H9 (cell line): Measurements from ENCODE around the gene PFN3. TPM values are rescaled to one million over a fixed set of nuclear protein-coding genes. Genes with fewer than 3 reads are reported as not detected.

Experiments
- DNase-seq: peaks from one replicate; pipeline ENCODE4 v3.0.0-alpha.2; 2017
- H2AFZ ChIP-seq: one replicate; pipeline ENCODE4 v1.6.1; 2013; ENCODE audit warnings: mild to moderate bottlenecking, low read length, control low read depth, moderate library complexity
- H2AK5ac ChIP-seq: 2 replicates; pipeline ENCODE4 v1.6.1; 2013; ENCODE audit warnings: low read length, control low read depth, mixed read lengths; ENCODE audit not compliant: insufficient read length
- H2BK120ac ChIP-seq: one replicate; pipeline ENCODE4 v1.6.1; 2013; ENCODE audit warnings: low read depth, mild to moderate bottlenecking, low read length, control low read depth, inconsistent platforms; ENCODE audit not compliant: poor library complexity, severe bottlenecking
- H2BK12ac ChIP-seq: 2 replicates; pipeline ENCODE4 v1.6.1; 2013; ENCODE audit warnings: low read length, control low read depth, mixed read lengths, low read depth; ENCODE audit not compliant: insufficient read length
- H2BK15ac ChIP-seq: 2 replicates; pipeline ENCODE4 v1.6.1; 2013; ENCODE audit warnings: low read depth, low read length, control low read depth
- H2BK20ac ChIP-seq: one replicate; pipeline ENCODE4 v1.6.1; 2013; ENCODE audit warnings: low read depth, mild to moderate bottlenecking, low read length, control low read depth, inconsistent platforms; ENCODE audit not compliant: poor library complexity, severe bottlenecking
- H2BK5ac ChIP-seq: 2 replicates; pipeline ENCODE4 v1.6.1; 2013; ENCODE audit warnings: low read length, control low read depth, mixed read lengths; ENCODE audit not compliant: insufficient read length
- H3K14ac ChIP-seq: 2 replicates; pipeline ENCODE4 v1.6.1; 2013; ENCODE audit warnings: low read length, control low read depth; ENCODE audit not compliant: insufficient read depth
- H3K18ac ChIP-seq: 2 replicates; pipeline ENCODE4 v1.6.1; 2013; ENCODE audit warnings: low read depth, mild to moderate bottlenecking, mixed read lengths, low read length, control low read depth; ENCODE audit not compliant: insufficient read length
- H3K23ac ChIP-seq: 2 replicates; pipeline ENCODE4 v1.6.1; 2013; ENCODE audit warnings: low read length, control low read depth, mixed read lengths, low read depth; ENCODE audit not compliant: insufficient read length
- H3K23me2 ChIP-seq: 2 replicates; pipeline ENCODE4 v1.6.1; 2013; ENCODE audit warnings: low read depth, mild to moderate bottlenecking, mixed read lengths, low read length, control low read depth; ENCODE audit not compliant: insufficient read length, poor library complexity, severe bottlenecking
- H3K27ac ChIP-seq: 2 replicates; pipeline ENCODE4 v1.5.1; 2013; ENCODE audit warnings: low read length, control low read depth, mixed read lengths, low read depth; ENCODE audit not compliant: insufficient read length
- H3K27me3 ChIP-seq: 2 replicates; pipeline ENCODE4 v1.6.1; 2013; ENCODE audit warnings: low read length, control low read depth, inconsistent platforms; ENCODE audit not compliant: insufficient read depth
- H3K4ac ChIP-seq: 2 replicates; pipeline ENCODE4 v1.6.1; 2013; ENCODE audit warnings: low read depth, mild to moderate bottlenecking, control low read depth, inconsistent platforms, low read length, moderate library complexity
- H3K4me1 ChIP-seq: 2 replicates; pipeline ENCODE4 v1.6.1; 2013; ENCODE audit warnings: low read length, control low read depth, inconsistent platforms; ENCODE audit not compliant: insufficient read depth
- H3K4me2 ChIP-seq: 2 replicates; pipeline ENCODE4 v1.6.1; 2013; ENCODE audit warnings: low read length, control low read depth, mixed read lengths; ENCODE audit not compliant: insufficient read length, insufficient read depth
- H3K56ac ChIP-seq: 2 replicates; pipeline ENCODE4 v1.6.1; 2013; ENCODE audit warnings: low read depth, mild to moderate bottlenecking, mixed read lengths, low read length, control low read depth; ENCODE audit not compliant: insufficient read length
- H3K79me1 ChIP-seq: 2 replicates; pipeline ENCODE4 v1.6.1; 2013; ENCODE audit warnings: low read depth, mild to moderate bottlenecking, moderate library complexity, low read length, control low read depth, inconsistent platforms; ENCODE audit not compliant: insufficient read depth, poor library complexity, severe bottlenecking
- H3K79me2 ChIP-seq: 2 replicates; pipeline ENCODE4 v1.6.1; 2013; ENCODE audit warnings: low read length, control low read depth, inconsistent platforms; ENCODE audit not compliant: insufficient read depth
- H3K9ac ChIP-seq: 2 replicates; pipeline ENCODE4 v1.6.1; 2013; ENCODE audit warnings: low read length, control low read depth, mixed read lengths; ENCODE audit not compliant: insufficient read length; ENCODE audit errors: extremely low read depth
- H3K9me3 ChIP-seq: one replicate; pipeline ENCODE4 v1.6.1; 2013; ENCODE audit warnings: low read depth, low read length, inconsistent platforms; ENCODE audit not compliant: control insufficient read depth
- H3T11ph ChIP-seq: one replicate; pipeline ENCODE4 v1.6.1; 2013; ENCODE audit warnings: mild to moderate bottlenecking, low read length, control low read depth, inconsistent platforms
- H4K20me1 ChIP-seq: one replicate; pipeline ENCODE4 v1.6.1; 2013; ENCODE audit not compliant: control insufficient read depth, insufficient read length, insufficient read depth
- H4K5ac ChIP-seq: 2 replicates; pipeline ENCODE4 v1.6.1; 2013; ENCODE audit warnings: low read depth, mild to moderate bottlenecking, mixed read lengths, low read length, control low read depth; ENCODE audit not compliant: insufficient read length
- H4K8ac ChIP-seq: replicated peaks from 2 replicates; pipeline ENCODE4 v1.6.1; 2013; ENCODE audit warnings: low read length, control low read depth, mixed read lengths, low read depth; ENCODE audit not compliant: insufficient read length
- H4K91ac ChIP-seq: 2 replicates; pipeline ENCODE4 v1.6.1; 2013; ENCODE audit warnings: low read depth, mild to moderate bottlenecking, moderate library complexity, mixed read lengths, low read length, control low read depth; ENCODE audit not compliant: insufficient read length
- H3K27ac Mint-ChIP-seq, 3 experiments: 2 replicates in 2 of 3; 3 replicates in 1 of 3; pipeline ENCODE4 v1.8.0; 2020 to 2021; ENCODE audit warnings: mixed read lengths in 3 of 3, mild to moderate bottlenecking in 1 of 3, moderate library complexity in 1 of 3
- H3K27me3 Mint-ChIP-seq: 2 replicates; pipeline ENCODE4 v1.8.0; 2021; ENCODE audit warnings: low read depth, mild to moderate bottlenecking, moderate library complexity, mixed read lengths
- H3K36me3 Mint-ChIP-seq, 3 experiments: 2 replicates in 2 of 3; 3 replicates in 1 of 3; pipeline ENCODE4 v1.8.0; 2020 to 2021; ENCODE audit warnings: low read depth in 3 of 3, mixed read lengths in 3 of 3; ENCODE audit not compliant: insufficient read depth in 1 of 3
- H3K4me1 Mint-ChIP-seq, 2 experiments: 2 replicates each; pipeline ENCODE4 v1.8.0; 2020; ENCODE audit warnings: mixed read lengths in 2 of 2
- H3K4me3 Mint-ChIP-seq, 2 experiments: 2 replicates in 1 of 2; 3 replicates in 1 of 2; pipeline ENCODE4 v1.8.0; 2020 to 2021; ENCODE audit warnings: mild to moderate bottlenecking in 2 of 2, mixed read lengths in 2 of 2, moderate library complexity in 1 of 2
- H3K9me3 Mint-ChIP-seq, 2 experiments: 2 replicates in 1 of 2; 3 replicates in 1 of 2; pipeline ENCODE4 v1.8.0; 2020; ENCODE audit warnings: mild to moderate bottlenecking in 2 of 2, mixed read lengths in 2 of 2, moderate library complexity in 1 of 2
- WGBS: extraction: QIAGEN DNeasy Blood & Tissue Kit; methylation state at CpG from one replicate; pipeline ENCODE4 v1.1.7; 2013; ENCODE audit warnings: missing lambda C conversion rate, low lambda C conversion rate, mixed read lengths; ENCODE audit not compliant: insufficient read length; ENCODE audit errors: extremely low coverage; 5-methylcytosine and 5-hydroxymethylcytosine counted together
- total RNA-seq: library from RNA; stranded (reverse); gene quantifications from 2 replicates; pipeline ENCODE4 v1.2.1, GENCODE V29; 2021
- TF ChIP-seq, protein P1 (sequence below): fragments of 200-600 bp; sonication (generic); conservative IDR thresholded peaks from 3 replicates; pipeline ENCODE4 v1.8.0; 2021; ENCODE audit warnings: antibody characterized with exemption, mild to moderate bottlenecking

PFN3 gene
- total RNA-seq, 1 experiment from 2014 or later = not detected

DNA sequence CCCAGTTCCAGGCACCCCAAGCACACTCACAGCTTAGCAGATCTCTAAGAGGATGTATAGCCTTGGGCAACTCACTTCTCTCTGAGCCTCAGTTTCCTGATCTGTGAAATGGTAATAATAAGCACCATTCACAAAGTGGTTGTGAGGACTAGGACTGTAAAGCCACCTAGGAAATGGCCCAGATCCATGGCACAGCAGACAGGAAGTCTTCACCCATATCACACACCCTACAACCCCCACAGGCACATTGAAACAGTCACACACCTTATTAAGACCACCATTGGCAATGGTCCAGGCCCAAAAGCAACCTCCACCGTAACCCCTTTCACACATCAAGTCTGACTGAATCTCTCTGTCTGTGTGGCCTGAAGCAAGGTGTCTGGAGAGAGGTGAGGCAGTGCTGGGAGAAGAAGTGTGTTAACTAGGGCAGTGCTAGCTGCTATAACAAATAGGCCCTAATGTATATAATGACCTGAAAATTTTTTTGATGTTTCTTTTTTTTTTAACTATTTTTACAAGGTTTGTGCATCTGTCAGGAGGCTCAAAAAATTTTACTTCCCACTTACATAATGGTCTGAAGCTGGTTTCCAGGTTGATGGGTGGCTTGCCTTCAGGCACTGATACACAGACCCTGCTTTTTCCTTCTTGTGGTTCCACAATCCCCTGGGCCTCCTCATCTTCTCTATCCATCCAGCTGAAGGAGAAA, 45.1 kb downstream of the PFN3 start:
- Histone ChIP-seq H3K27ac (no peak overlapping the region), H3K79me1 (peaks cover 4% of the 10 kb centered on the region), H2AK5ac (no peak overlapping the region), H3K18ac (no peak overlapping the region), H4K91ac (no peak overlapping the region), H3K14ac (no peak overlapping the region), H3K9ac (no peak overlapping the region), H4K5ac (no peak overlapping the region), H3K4me1 (peaks cover 3% of the 10 kb centered on the region; the same call in 1 of the 2 replicates), H2BK20ac (no peak overlapping the region), H3K56ac (no peak overlapping the region), H2BK15ac (no peak overlapping the region), H2AFZ (no peak overlapping the region), H3K4ac (no peak overlapping the region), H3K23me2 (peaks cover 7% of the 10 kb centered on the region), H3K9me3 (no peaks in the 10 kb centered on the region), H3K4me2 (no peak overlapping the region), H4K20me1 (no peaks in the 10 kb centered on the region), H3K23ac (no peak overlapping the region), H3K79me2 (peaks cover 9% of the 10 kb centered on the region), H2BK5ac (no peak overlapping the region), H3T11ph (no peak overlapping the region), H3K27me3 (no peaks in the 10 kb centered on the region), H2BK120ac (no peak overlapping the region), H4K8ac (no peak overlapping the region), H2BK12ac (no peak overlapping the region)
- no peak for DNase-seq
- Mint-ChIP-seq H3K36me3 (no peaks in the 10 kb centered on the region; a peak in 1 of 7 replicates), H3K4me1 (peaks cover 9 to 13% of the 10 kb centered on the region in 2 experiments), H3K27ac (no peak overlapping the region; a peak in 1 of 7 replicates), H3K4me3 (no peak overlapping the region), H3K27me3 (peaks cover 49% of the 10 kb centered on the region), H3K9me3 (peaks cover 3 to 4% of the 10 kb centered on the region in 2 experiments; a peak in 4 of 5 replicates)
- WGBS = no CpG with 5 or more reads among the region's 1 CpG
- TF ChIP-seq, protein P1, sequence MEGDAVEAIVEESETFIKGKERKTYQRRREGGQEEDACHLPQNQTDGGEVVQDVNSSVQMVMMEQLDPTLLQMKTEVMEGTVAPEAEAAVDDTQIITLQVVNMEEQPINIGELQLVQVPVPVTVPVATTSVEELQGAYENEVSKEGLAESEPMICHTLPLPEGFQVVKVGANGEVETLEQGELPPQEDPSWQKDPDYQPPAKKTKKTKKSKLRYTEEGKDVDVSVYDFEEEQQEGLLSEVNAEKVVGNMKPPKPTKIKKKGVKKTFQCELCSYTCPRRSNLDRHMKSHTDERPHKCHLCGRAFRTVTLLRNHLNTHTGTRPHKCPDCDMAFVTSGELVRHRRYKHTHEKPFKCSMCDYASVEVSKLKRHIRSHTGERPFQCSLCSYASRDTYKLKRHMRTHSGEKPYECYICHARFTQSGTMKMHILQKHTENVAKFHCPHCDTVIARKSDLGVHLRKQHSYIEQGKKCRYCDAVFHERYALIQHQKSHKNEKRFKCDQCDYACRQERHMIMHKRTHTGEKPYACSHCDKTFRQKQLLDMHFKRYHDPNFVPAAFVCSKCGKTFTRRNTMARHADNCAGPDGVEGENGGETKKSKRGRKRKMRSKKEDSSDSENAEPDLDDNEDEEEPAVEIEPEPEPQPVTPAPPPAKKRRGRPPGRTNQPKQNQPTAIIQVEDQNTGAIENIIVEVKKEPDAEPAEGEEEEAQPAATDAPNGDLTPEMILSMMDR = no peak
